ENCODE measurements around the gene RICTOR. TPM values are rescaled to one million over a fixed set of nuclear protein-coding genes. Genes with fewer than 3 reads are reported as not detected.
"Not testable (repeated sequence)": the region's sequence is repeated elsewhere in the genome, so short reads cannot be mapped to it uniquely, and the experiment has no call there.

RICTOR gene
- total RNA-seq, 1 experiment from 2014 or later, result 22.4 TPM

- H3K27ac Mint-ChIP-seq; ATAC-seq; H3K4me3 Mint-ChIP-seq; POLR2A ChIA-PET; CTCF ChIA-PET; DNase-seq (ENCODE audit: low spot score); H3K27me3 Mint-ChIP-seq (ENCODE audit: low read depth): not testable (repeated sequence)
- Mint-ChIP-seq H3K36me3 (peaks cover 37% of the 10 kb centered on the region), H3K4me1 (peaks cover 11% of the 10 kb centered on the region), H3K9me3 (peaks cover 29% of the 10 kb centered on the region)
Measured at GRCh38 chr5:39034493-39034892, 39.7 kb downstream of the RICTOR start.

GRCh38 chr5:39031041-39031440 lies 43.2 kb downstream of the RICTOR start:
- POLR2A ChIA-PET, result no interaction called here
- peaks cover 38% of the 10 kb centered on the region for H3K9me3 Mint-ChIP-seq

More at GRCh38 chr5:39031041-39031440, 43.2 kb downstream of the RICTOR start:
- CTCF ChIA-PET, result no interaction called here
- DNase-seq (ENCODE audit: low spot score), result no peak
- H3K4me1 Mint-ChIP-seq, result peaks cover 11% of the 10 kb centered on the region
- ATAC-seq, result no peak
- peaks cover 2% of the 10 kb centered on the region; the same call in 1 of the 2 replicates for H3K27me3 Mint-ChIP-seq (ENCODE audit: low read depth)
- H3K4me3 Mint-ChIP-seq, result no peak overlapping the region
- peaks cover 53% of the 10 kb centered on the region for H3K36me3 Mint-ChIP-seq
- H3K27ac Mint-ChIP-seq, result peak overlapping the region; percentile 35; the same call in 1 of the 2 replicates
- no peak for TF ChIP-seq E2F4 (CRISPR knock-in tag; IDR thresholded peaks at IDR 0.05; ENCODE audit: borderline replicate concordance, low read depth)
- TF ChIP-seq ZNF396 (CRISPR knock-in tag; IDR thresholded peaks at IDR 0.05; ENCODE audit: borderline replicate concordance), result no peak
- TF ChIP-seq SMAD4 (CRISPR knock-in tag; IDR thresholded peaks at IDR 0.05), result no peak
- TF ChIP-seq AR (CRISPR knock-in tag; IDR thresholded peaks at IDR 0.05), result no peak
- no peak for TF ChIP-seq IRF1 (CRISPR knock-in tag; IDR thresholded peaks at IDR 0.05)
- TF ChIP-seq NR3C1 (CRISPR knock-in tag; conservative IDR thresholded peaks at IDR 0.05; ENCODE audit: low read depth), result no peak
- TF ChIP-seq ETV6 (CRISPR knock-in tag; IDR thresholded peaks at IDR 0.05), result no peak
- no peak for TF ChIP-seq AFF4 (CRISPR knock-in tag; IDR thresholded peaks at IDR 0.05; ENCODE audit: borderline replicate concordance)
- no peak for TF ChIP-seq E2F1 (CRISPR knock-in tag; IDR thresholded peaks at IDR 0.05)
- no peak for TF ChIP-seq ZSCAN18 (CRISPR knock-in tag; IDR thresholded peaks at IDR 0.05)
- no peak for TF ChIP-seq PREB (CRISPR knock-in tag; IDR thresholded peaks at IDR 0.05; ENCODE audit: borderline replicate concordance)
- TF ChIP-seq SMAD3 (CRISPR knock-in tag; IDR thresholded peaks at IDR 0.05; ENCODE audit: borderline replicate concordance), result no peak
- no peak for TF ChIP-seq ZNF423 (CRISPR knock-in tag; IDR thresholded peaks at IDR 0.05)
